ENCODE measurements around the gene TMBIM1.
A peak's percentile ranks its signal among the peaks of the same experiment; 100 is the strongest.

The TMBIM1 gene

DNA sequence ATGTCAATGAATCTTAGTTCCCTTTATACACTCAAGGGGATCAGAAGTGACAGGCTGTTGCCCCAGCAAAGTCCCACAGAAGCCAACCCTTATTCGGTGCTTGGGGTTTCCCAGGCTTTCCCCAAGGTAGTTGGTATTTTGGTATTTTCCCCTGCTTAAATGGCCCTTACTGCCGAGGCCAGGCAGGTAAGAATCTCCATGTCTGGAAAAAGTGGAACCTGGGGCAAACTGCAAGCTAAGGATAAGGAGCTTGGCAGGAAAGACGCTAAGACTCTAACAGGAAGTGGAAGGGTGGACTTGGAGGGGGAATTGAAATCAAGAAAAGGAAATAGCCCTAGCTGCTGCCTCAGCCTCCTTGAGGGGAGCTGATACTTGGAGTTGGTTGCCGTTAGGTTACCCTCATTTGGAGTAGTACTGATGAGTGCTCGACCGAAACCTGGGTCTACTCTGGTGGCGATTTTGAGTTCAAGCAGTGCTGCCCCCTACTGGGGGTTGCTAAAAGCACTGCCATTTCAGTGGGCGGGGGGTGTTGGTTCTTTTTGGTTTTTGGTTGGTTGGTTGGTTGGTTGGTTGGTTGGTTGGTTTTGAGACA, 34.8 kb downstream of the TMBIM1 start:
- H3K4me2 ChIP-seq (ENCODE audit: low read length) = no peak overlapping the region; the same call in 1 of the 2 replicates
- no peaks in the 10 kb centered on the region for H3K79me2 ChIP-seq (ENCODE audit: control insufficient read depth, low read length)
- H3K27ac ChIP-seq (ENCODE audit: low read depth, low read length) = peak overlapping the region; percentile 72
- peaks cover 44% of the 10 kb centered on the region for H3K4me1 ChIP-seq (ENCODE audit: control insufficient read depth, low read length)
- no peaks in the 10 kb centered on the region for H3K9me3 ChIP-seq (ENCODE audit: control insufficient read depth, insufficient read depth, low read length)
- H3K27me3 ChIP-seq (ENCODE audit: control insufficient read depth, low read length) = no peaks in the 10 kb centered on the region
- H4K20me1 ChIP-seq (ENCODE audit: control insufficient read depth, insufficient read depth, low read depth, low read length) = no peaks in the 10 kb centered on the region
- no peaks in the 10 kb centered on the region for H3K9me2 ChIP-seq (replicated peaks; ENCODE audit: control insufficient read depth, low read length)
- TF ChIP-seq, protein P1, sequence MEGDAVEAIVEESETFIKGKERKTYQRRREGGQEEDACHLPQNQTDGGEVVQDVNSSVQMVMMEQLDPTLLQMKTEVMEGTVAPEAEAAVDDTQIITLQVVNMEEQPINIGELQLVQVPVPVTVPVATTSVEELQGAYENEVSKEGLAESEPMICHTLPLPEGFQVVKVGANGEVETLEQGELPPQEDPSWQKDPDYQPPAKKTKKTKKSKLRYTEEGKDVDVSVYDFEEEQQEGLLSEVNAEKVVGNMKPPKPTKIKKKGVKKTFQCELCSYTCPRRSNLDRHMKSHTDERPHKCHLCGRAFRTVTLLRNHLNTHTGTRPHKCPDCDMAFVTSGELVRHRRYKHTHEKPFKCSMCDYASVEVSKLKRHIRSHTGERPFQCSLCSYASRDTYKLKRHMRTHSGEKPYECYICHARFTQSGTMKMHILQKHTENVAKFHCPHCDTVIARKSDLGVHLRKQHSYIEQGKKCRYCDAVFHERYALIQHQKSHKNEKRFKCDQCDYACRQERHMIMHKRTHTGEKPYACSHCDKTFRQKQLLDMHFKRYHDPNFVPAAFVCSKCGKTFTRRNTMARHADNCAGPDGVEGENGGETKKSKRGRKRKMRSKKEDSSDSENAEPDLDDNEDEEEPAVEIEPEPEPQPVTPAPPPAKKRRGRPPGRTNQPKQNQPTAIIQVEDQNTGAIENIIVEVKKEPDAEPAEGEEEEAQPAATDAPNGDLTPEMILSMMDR (IDR thresholded peaks at IDR 0.05; ENCODE audit: low read depth, low read length, poor library complexity, severe bottlenecking) = peak; percentile 87
- no peak for TF ChIP-seq EZH2phosphoT487 (IDR thresholded peaks at IDR 0.05; ENCODE audit: borderline replicate concordance, low read length)
- H3F3A ChIP-seq (ENCODE audit: control insufficient read depth, insufficient read depth) = peaks cover 49% of the 10 kb centered on the region
- H3K36me3 ChIP-seq (ENCODE audit: control insufficient read depth, low read length) = peaks cover 45% of the 10 kb centered on the region
- no peak overlapping the region for H3K4me3 ChIP-seq (ENCODE audit: low read length)

DNA sequence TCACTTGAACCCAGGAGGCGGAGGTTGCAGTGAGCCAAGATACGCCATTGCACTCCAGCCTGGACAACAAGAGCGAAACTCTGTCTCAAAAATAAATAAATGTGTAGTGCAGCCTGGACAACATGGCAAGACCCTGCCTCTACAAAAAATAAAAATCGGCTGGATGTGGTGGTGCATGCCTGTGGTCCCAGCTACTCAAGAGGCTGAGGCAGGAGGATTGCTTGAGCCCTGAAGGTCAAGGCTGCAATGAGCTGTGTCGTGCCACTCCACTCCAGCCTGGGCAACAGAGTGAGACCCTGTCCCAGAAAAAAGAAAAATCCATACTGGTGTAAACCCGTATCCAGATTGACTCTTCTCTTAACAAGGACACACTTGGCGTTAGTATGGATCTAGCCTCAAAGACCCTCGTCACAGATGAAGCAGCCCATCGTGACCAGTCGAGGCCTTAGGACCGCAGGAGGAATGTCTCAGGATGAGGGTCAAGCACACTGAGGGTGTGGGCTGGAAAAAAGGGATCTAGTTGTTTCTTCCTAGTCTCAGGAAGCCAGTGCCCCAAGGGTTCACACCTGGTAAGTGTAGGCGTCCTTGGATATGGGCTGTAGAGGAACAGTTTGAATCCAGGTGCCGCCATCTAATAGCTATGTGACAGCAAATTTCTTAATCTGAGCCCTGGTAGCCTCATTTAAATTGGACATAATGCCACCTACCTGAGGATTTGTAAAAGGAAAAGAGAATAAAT, 35.5 kb downstream of the TMBIM1 start:
- H3K9me2 ChIP-seq (replicated peaks; ENCODE audit: control insufficient read depth, low read length) = no peaks in the 10 kb centered on the region
- no peak overlapping the region for H3K4me3 ChIP-seq (ENCODE audit: low read length)
- no peaks in the 10 kb centered on the region for H4K20me1 ChIP-seq (ENCODE audit: control insufficient read depth, insufficient read depth, low read depth, low read length)
- H3K4me1 ChIP-seq (ENCODE audit: control insufficient read depth, low read length) = peaks cover 37% of the 10 kb centered on the region
- H3K27me3 ChIP-seq (ENCODE audit: control insufficient read depth, low read length) = no peaks in the 10 kb centered on the region
- peak overlapping the region; percentile 72 for H3K27ac ChIP-seq (ENCODE audit: low read depth, low read length)
- peaks cover 52% of the 10 kb centered on the region for H3K36me3 ChIP-seq (ENCODE audit: control insufficient read depth, low read length)
- TF ChIP-seq, protein P1 (IDR thresholded peaks at IDR 0.05; ENCODE audit: low read depth, low read length, poor library complexity, severe bottlenecking) = no peak
- TF ChIP-seq EZH2phosphoT487 (IDR thresholded peaks at IDR 0.05; ENCODE audit: borderline replicate concordance, low read length) = no peak
- no peaks in the 10 kb centered on the region for H3K9me3 ChIP-seq (ENCODE audit: control insufficient read depth, insufficient read depth, low read length)
- H3K79me2 ChIP-seq (ENCODE audit: control insufficient read depth, low read length) = no peaks in the 10 kb centered on the region
- no peak overlapping the region for H3K4me2 ChIP-seq (ENCODE audit: low read length)
- H3F3A ChIP-seq (ENCODE audit: control insufficient read depth, insufficient read depth) = peaks cover 49% of the 10 kb centered on the region

DNA sequence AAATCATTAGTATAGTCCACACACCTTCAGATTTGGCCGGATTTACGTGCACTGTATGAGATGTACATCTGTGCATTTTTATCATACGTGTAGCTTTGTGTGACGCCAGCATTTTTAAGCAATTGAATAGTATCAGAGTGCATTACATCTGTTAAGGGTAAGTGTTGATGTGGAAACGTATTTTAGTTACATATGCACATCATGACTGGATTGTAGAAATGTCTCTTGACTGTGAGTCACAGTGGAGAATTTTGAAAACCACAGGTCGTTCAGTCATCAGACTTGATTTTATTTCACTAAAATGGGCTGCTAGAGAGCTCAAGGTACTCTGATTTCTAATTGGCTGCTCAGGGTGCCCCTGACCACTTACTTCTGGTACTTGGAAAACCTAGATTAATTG, 36.9 kb downstream of the TMBIM1 start:
- H3K4me1 ChIP-seq (ENCODE audit: control insufficient read depth, low read length) = peaks cover 24% of the 10 kb centered on the region
- H3K4me2 ChIP-seq (ENCODE audit: low read length) = no peak overlapping the region
- no peaks in the 10 kb centered on the region for H4K20me1 ChIP-seq (ENCODE audit: control insufficient read depth, insufficient read depth, low read depth, low read length)
- H3K9me3 ChIP-seq (ENCODE audit: control insufficient read depth, insufficient read depth, low read length) = no peaks in the 10 kb centered on the region
- 0 out of 2 replicates have a peak overlapping the region, but pooled peaks have one; percentile 11 for H3K27ac ChIP-seq (ENCODE audit: low read depth, low read length)
- no peaks in the 10 kb centered on the region for H3K27me3 ChIP-seq (ENCODE audit: control insufficient read depth, low read length)
- H3K9me2 ChIP-seq (replicated peaks; ENCODE audit: control insufficient read depth, low read length) = no peaks in the 10 kb centered on the region
- no peak overlapping the region for H3K4me3 ChIP-seq (ENCODE audit: low read length)
- H3K36me3 ChIP-seq (ENCODE audit: control insufficient read depth, low read length) = peaks cover 66% of the 10 kb centered on the region
- no peaks in the 10 kb centered on the region for H3K79me2 ChIP-seq (ENCODE audit: control insufficient read depth, low read length)
- TF ChIP-seq EZH2phosphoT487 (IDR thresholded peaks at IDR 0.05; ENCODE audit: borderline replicate concordance, low read length) = no peak
- TF ChIP-seq, protein P1 (IDR thresholded peaks at IDR 0.05; ENCODE audit: low read depth, low read length, poor library complexity, severe bottlenecking) = no peak
- peaks cover 49% of the 10 kb centered on the region for H3F3A ChIP-seq (ENCODE audit: control insufficient read depth, insufficient read depth)
